Right lobe of liver (tissue), 6 donors: ENCODE measurements around the gene ARHGEF10L. TPM values are rescaled to one million over a fixed set of nuclear protein-coding genes. Genes with fewer than 3 reads are reported as not detected.

Experiments
- ATAC-seq, 4 donors: fragments of 200-7000 bp; cut with Tn5 transposase; one replicate each; pipeline ENCODE4 v1.9.1; 2020; ENCODE audit warnings: mild to moderate bottlenecking in 4 of 4, moderate library complexity in 4 of 4
- DNase-seq, 3 donors: peaks; one replicate each; pipeline ENCODE4 v3.0.0-alpha.2; 2020
- H3K27ac ChIP-seq, 3 donors: fragments of 200-600 bp; one replicate each; pipeline ENCODE4 v1.8.0; 2022
- H3K27me3 ChIP-seq, 2 donors: fragments of 200-600 bp; one replicate each; pipeline ENCODE4 v1.8.0; 2022
- H3K36me3 ChIP-seq, 4 donors: fragments of 200-600 bp; sonication (generic) in 1 of 4; one replicate each; pipeline versions ENCODE4 v1.5.1 to v1.8.0; 2017 to 2022; ENCODE audit warnings: control low read depth in 1 of 4
- H3K4me1 ChIP-seq, 4 donors: fragments of 200-600 bp; sonication (generic) in 1 of 4; one replicate each; pipeline versions ENCODE4 v1.5.1 to v1.8.0; 2017 to 2022; ENCODE audit warnings: control low read depth in 1 of 4
- H3K4me3 ChIP-seq, 3 donors: fragments of 200-600 bp; one replicate each; pipeline ENCODE4 v1.8.0; 2022
- H3K9me3 ChIP-seq, 4 donors: fragments of 200-600 bp; sonication (generic) in 1 of 4; one replicate each; pipeline versions ENCODE4 v1.5.1 to v1.8.0; 2017 to 2022; ENCODE audit warnings: control low read depth in 1 of 4
- POLR2A ChIP-seq: fragments of 450-650 bp; IDR thresholded peaks from one replicate; pipeline ENCODE4 v1.6.1; 2017; ENCODE audit warnings: antibody characterized with exemption, mild to moderate bottlenecking
- WGBS: methylation state at CpG from one replicate; pipeline ENCODE4 v1.1.6; 2018; ENCODE audit warnings: low coverage, low lambda C conversion rate; ENCODE audit not compliant: insufficient coverage; ENCODE audit errors: missing lambda C conversion rate; 5-methylcytosine and 5-hydroxymethylcytosine counted together
- intact Hi-C, 2 donors: fragments of 100-400 bp; cut with DNase I; formaldehyde crosslinking; loops; one replicate each; pipeline versions ENCODE4 v1.11.2 to v1.14.1; 2022
- total RNA-seq, 6 experiments: library from RNA; depleted of rRNA in 2 of 6; stranded (reverse); fragments of >200 nt in 2 of 6; fragmentation: NEBNext Ultra II Directional in 3 of 6; extraction: Animal tissue kit (Norgen Biotek cat#: 25700) in 3 of 6; gene quantifications; one replicate each; pipeline versions ENCODE4 v1.1.0 to v1.2.4, GENCODE V29; 2016 to 2023
- TF ChIP-seq, protein P1 (sequence below), 4 donors: fragments of 200-600 bp in 3 of 4; fragments of 450-650 bp in 1 of 4; IDR thresholded peaks; one replicate each; pipeline versions ENCODE4 v1.5.1 to v1.8.0; 2016 to 2022; ENCODE audit warnings: antibody characterized with exemption in 4 of 4, mild to moderate bottlenecking in 2 of 4
- donor health status: DM: no; HTN: yes; CAD: no.
- donor health status: DM: no; HTN: no; CAD: no.
- donor health status: DM: no; HTN: no; CAD: no.
- donor health status: DM: no; HTN: yes; CAD: no.
- donor health status: DM: no; HTN: yes; CAD: no.

The ARHGEF10L gene
- total RNA-seq, 6 experiments from 2014 or later = 59.7 to 124 (median 87.4) TPM

- Histone ChIP-seq H3K27me3 (no peaks in the 10 kb centered on the region), H3K27ac (no peak overlapping the region), H3K4me3 (no peak overlapping the region), H3K4me1 (peaks cover 0 to 4% (median 0%) of the 10 kb centered on the region in 4 donors), H3K9me3 (no peaks in the 10 kb centered on the region), H3K36me3 (peaks cover 0 to 86% (median 43%) of the 10 kb centered on the region in 4 donors)
- intact Hi-C loops = no loop called here
- TF ChIP-seq, protein P1, sequence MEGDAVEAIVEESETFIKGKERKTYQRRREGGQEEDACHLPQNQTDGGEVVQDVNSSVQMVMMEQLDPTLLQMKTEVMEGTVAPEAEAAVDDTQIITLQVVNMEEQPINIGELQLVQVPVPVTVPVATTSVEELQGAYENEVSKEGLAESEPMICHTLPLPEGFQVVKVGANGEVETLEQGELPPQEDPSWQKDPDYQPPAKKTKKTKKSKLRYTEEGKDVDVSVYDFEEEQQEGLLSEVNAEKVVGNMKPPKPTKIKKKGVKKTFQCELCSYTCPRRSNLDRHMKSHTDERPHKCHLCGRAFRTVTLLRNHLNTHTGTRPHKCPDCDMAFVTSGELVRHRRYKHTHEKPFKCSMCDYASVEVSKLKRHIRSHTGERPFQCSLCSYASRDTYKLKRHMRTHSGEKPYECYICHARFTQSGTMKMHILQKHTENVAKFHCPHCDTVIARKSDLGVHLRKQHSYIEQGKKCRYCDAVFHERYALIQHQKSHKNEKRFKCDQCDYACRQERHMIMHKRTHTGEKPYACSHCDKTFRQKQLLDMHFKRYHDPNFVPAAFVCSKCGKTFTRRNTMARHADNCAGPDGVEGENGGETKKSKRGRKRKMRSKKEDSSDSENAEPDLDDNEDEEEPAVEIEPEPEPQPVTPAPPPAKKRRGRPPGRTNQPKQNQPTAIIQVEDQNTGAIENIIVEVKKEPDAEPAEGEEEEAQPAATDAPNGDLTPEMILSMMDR (IDR thresholded peaks at IDR 0.05) = no peak
- no peak for TF ChIP-seq POLR2A
- 89% methylated on average over 5 of the region's 9 CpGs for WGBS
- no peak for ATAC-seq
- DNase-seq = no peak
Observed at GRCh38 chr1:17662786-17663185, 123.3 kb downstream of the ARHGEF10L start.

DNA sequence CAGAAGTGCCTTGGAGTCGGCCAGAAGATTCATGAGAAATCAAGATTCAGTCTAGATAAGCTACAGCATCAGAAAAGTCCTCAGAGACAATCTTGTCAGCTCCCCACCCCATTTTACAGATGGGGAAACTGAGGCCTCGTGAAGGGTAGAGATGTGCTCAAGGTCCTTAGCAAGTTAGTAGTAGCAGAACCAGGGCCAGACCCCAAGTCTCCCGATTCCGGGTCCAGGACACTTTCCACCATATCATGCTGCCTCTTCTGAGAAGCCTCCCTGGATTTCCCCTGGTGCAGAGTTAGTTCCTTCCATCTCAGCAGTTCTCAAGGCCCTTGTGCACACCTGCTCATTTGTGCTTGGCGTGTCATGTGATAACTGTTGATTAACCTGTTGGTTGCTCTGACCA lies 124.1 kb downstream of the ARHGEF10L start:
- H3K36me3 ChIP-seq = peaks cover 0 to 86% (median 43%) of the 10 kb centered on the region in 4 donors

DNA sequence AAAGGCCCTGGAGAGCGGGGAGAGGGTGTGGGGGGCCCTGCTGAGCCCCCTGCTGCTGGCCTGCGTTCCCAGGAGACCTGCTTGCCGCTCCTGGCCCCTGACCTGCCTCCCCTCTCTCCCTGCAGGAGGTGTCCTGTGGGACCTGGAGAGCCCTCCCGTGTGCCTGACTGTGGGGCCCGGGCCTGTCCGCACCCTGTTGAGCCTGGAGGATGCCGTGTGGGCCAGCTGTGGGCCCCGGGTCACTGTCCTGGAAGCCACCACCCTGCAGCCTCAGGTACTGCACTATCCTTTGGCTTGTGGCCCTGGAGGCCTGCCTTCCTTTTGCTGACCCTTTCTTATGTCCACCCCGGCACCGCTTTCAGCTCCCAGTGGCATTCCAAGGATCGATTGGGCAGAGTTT lies 124.8 kb downstream of the ARHGEF10L start:
- DNase-seq (no peak), ATAC-seq (peak; percentile 5 to 34 (median 18))
- no peak overlapping the region for H3K4me3 ChIP-seq
- H3K27ac ChIP-seq = no peak overlapping the region
- no peak for TF ChIP-seq POLR2A
- TF ChIP-seq, protein P1 (IDR thresholded peaks at IDR 0.05) = no peak
- intact Hi-C loops = no loop called here
- H3K27me3 ChIP-seq = no peaks in the 10 kb centered on the region
- H3K36me3 ChIP-seq = peaks cover 0 to 86% (median 42%) of the 10 kb centered on the region in 4 donors
- no peaks in the 10 kb centered on the region for H3K9me3 ChIP-seq
- H3K4me1 ChIP-seq = peaks cover 0 to 4% (median 0%) of the 10 kb centered on the region in 4 donors
- 80% methylated on average over 1 of the region's 11 CpGs for WGBS

More for the DNA sequence above, 124.1 kb downstream of the ARHGEF10L start:
- peaks cover 0 to 4% (median 0%) of the 10 kb centered on the region in 4 donors for H3K4me1 ChIP-seq
- H3K27ac ChIP-seq = no peak overlapping the region
- TF ChIP-seq POLR2A = no peak
- TF ChIP-seq, protein P1 (IDR thresholded peaks at IDR 0.05) = no peak
- H3K9me3 ChIP-seq = no peaks in the 10 kb centered on the region
- H3K27me3 ChIP-seq = no peaks in the 10 kb centered on the region
- whole genome bisulfite sequencing = 90% methylated on average over 3 of the region's 5 CpGs
- intact Hi-C loops = no loop called here
- DNase-seq (no peak), ATAC-seq (no peak)
- no peak overlapping the region for H3K4me3 ChIP-seq

GRCh38 chr1:17665054-17665453 lies 125.6 kb downstream of the ARHGEF10L start:
- Histone ChIP-seq H3K27me3 (no peaks in the 10 kb centered on the region), H3K4me3 (no peak overlapping the region), H3K4me1 (peaks cover 0 to 4% (median 0%) of the 10 kb centered on the region in 4 donors), H3K36me3 (peaks cover 0 to 86% (median 41%) of the 10 kb centered on the region in 4 donors), H3K27ac (no peak overlapping the region), H3K9me3 (no peaks in the 10 kb centered on the region)
- WGBS = no CpG with 5 or more reads among the region's 8 CpGs
- no peak for ATAC-seq
- intact Hi-C loops = no loop called here
- TF ChIP-seq, protein P1 (IDR thresholded peaks at IDR 0.05) = no peak
- no peak for TF ChIP-seq POLR2A
- no peak for DNase-seq
